NT2/D1 (cell line): Measurements from ENCODE around the gene ABCA10.

Experiments used
- SUZ12 ChIP-seq: IDR thresholded peaks from 2 replicates; pipeline ENCODE4 v1.6.1; 2011; ENCODE audit not compliant: insufficient read length, insufficient read depth; ENCODE audit errors: extremely low read depth
- YY1 ChIP-seq: IDR thresholded peaks from 2 replicates; pipeline ENCODE4 v1.6.1; 2011; ENCODE audit not compliant: insufficient read length, insufficient read depth

DNA sequence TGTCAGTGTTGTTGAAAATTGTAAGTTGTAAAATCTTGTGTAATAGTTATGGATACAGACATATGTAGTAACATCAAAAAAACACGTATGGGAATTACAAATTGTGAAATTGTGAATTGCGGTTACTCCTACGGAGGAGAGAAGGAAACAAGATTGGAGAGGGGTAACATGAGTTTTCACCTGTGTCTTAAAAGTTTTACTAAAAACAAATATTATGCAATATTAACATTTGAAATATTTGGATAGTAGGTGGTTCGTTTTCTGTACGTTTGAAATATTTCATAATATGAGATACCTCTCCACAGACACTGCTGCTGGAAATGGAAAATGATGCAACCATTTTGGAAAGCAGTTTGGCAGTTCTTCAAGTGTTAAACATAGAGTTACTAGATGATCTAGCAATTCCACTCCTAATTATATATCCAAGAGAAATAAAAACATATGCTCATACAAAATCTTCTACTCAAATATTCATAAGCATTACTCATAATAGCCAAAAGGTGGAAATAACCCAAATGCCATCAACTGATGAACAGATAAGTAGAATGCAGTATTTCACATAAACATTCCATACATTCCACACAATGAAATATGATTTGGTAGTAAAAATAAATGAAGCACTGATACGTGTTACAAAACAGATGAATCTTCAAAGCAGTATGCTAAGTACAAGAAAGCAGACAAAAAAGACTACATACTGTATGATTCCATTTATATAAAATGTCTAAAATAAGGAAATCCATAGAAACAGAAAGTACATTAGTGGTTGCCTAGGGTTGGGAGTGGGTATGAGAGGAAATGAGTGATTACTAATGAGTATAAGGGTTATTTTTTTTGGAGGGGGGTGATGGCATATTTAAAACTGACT lies 40.7 kb upstream of the ABCA10 start:
- TF ChIP-seq YY1: no peak
- no peak for TF ChIP-seq SUZ12
